ENCODE results near the gene SNAPC2.

The SNAPC2 gene

GRCh38 chr19:7968008-7968795 lies 48.1 kb downstream of the SNAPC2 start:
- no peaks in the 10 kb centered on the region for H3K27me3 Mint-ChIP-seq
- no peak for DNase-seq
- H3K4me3 Mint-ChIP-seq: no peak overlapping the region
- no peaks in the 10 kb centered on the region for H3K9me3 Mint-ChIP-seq
- H3K4me1 Mint-ChIP-seq: no peaks in the 10 kb centered on the region
- ATAC-seq: no peak
- no peak overlapping the region for H3K27ac Mint-ChIP-seq
- peaks cover 20% of the 10 kb centered on the region for H3K36me3 Mint-ChIP-seq (ENCODE audit: low read depth)

DNA sequence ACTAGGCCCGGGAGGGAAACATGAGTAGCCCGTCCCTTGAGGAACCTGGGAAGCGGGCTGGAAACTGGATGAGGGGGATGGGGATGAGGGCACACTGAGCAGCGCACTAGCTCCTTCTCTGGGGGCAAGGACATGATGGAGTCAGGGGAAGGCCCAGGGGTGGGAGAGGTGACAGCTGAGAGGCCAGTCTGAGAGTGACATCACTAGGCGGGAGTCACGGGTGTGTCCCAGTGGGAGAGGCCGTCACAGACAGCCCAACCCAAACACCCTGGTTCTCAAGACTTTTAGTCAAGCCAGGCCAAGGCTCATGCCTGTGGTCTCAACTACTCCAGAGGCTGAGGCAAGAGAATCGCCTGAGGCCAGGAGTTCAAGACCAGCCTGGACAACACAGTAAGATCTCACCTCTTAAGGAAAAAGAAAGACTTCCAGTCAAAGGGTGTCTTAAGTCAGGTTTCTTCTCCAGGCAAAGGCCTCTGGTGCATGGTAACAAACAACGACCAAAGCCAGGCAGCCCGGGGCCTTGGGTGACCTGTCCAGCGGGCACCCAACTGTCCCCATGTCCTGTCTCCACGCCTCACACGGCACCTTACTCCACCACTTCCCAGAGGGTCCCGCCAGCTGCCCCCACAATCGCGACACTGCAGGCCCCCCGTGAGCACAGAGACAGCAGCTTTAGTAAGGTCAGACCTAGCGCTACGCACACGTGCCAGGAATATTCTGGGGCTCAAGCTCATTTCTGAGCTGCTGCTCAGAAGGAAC lies 48.8 kb downstream of the SNAPC2 start:
- no peak for DNase-seq
- Mint-ChIP-seq H3K27ac (no peak overlapping the region), H3K27me3 (no peaks in the 10 kb centered on the region), H3K4me1 (no peaks in the 10 kb centered on the region), H3K36me3 (ENCODE audit: low read depth) (peaks cover 24% of the 10 kb centered on the region), H3K4me3 (no peak overlapping the region), H3K9me3 (no peaks in the 10 kb centered on the region)
- ATAC-seq: no peak

- no peaks in the 10 kb centered on the region for H3K9me3 Mint-ChIP-seq
- peaks cover 27% of the 10 kb centered on the region for H3K36me3 Mint-ChIP-seq (ENCODE audit: low read depth)
- no peaks in the 10 kb centered on the region for H3K27me3 Mint-ChIP-seq
- H3K27ac Mint-ChIP-seq: no peak overlapping the region
- no peaks in the 10 kb centered on the region for H3K4me1 Mint-ChIP-seq
- ATAC-seq (no peak), DNase-seq (no peak)
- H3K4me3 Mint-ChIP-seq: no peak overlapping the region
These were observed 49.4 kb downstream of the SNAPC2 start for GRCh38 chr19:7969555-7969939.

DNA sequence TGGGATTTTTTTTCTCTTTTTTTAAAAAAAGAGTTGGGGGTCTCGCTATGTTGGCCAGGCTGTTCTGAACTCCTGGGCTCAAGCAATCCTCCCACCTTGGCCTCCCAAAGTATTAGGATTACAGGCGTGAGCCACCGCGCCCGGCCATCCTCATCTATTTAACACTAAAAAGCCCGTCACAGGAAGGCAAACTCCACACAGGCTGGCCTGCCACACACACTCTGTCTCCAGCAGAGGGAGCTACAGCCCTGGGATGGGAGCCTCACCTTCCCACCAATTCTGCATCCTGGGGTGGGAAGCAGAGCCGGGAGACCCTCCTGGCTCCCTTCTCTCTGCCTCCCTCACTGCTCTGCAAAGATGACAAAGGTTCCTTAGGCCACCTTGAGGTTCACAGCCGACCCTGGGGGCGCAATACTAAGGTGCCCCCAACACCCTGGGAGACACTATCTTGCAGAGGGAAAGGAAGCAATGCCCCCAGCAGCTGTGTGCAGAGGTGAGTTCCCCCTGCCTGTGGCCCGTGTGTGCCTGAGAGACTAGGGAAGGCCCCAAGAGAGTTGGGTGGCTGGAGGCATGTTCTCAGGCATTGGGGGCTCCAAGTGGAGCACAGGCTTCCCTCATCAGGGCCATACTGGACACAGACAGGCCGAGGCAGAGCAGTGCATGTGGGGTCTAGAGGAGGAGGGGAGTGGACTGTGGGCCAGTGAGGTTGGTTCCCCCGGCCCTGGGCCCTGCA lies 50.7 kb downstream of the SNAPC2 start:
- peak; percentile 13 for ATAC-seq
- Mint-ChIP-seq H3K9me3 (no peaks in the 10 kb centered on the region), H3K27ac (no peak overlapping the region), H3K27me3 (no peaks in the 10 kb centered on the region), H3K4me3 (no peak overlapping the region), H3K36me3 (ENCODE audit: low read depth) (peaks cover 23% of the 10 kb centered on the region), H3K4me1 (no peaks in the 10 kb centered on the region)
- DNase-seq: peak; percentile 36

- Mint-ChIP-seq H3K27me3 (no peaks in the 10 kb centered on the region), H3K27ac (no peak overlapping the region), H3K36me3 (ENCODE audit: low read depth) (peaks cover 18% of the 10 kb centered on the region), H3K9me3 (no peaks in the 10 kb centered on the region), H3K4me1 (no peaks in the 10 kb centered on the region), H3K4me3 (no peak overlapping the region)
- DNase-seq (no peak), ATAC-seq (no peak)
These were observed 51.7 kb downstream of the SNAPC2 start for GRCh38 chr19:7971553-7972520.
